HL-60 (cell line): ENCODE data around the gene ANKRD28.

Experiments used
- DNase-seq, 2 experiments: peaks; one replicate each; pipeline ENCODE4 v3.0.0-alpha.2; 2010 to 2020; ENCODE audit warnings: low read depth in 1 of 2, low spot score in 1 of 2
- H3K27ac ChIP-seq: fragments of 250-450 bp; sonication (Bioruptor Pico); replicated peaks from 2 replicates; pipeline ENCODE4 v1.5.1; 2020; ENCODE audit warnings: mild to moderate bottlenecking, moderate library complexity
- H3K27me3 ChIP-seq: fragments of 250-450 bp; sonication (Bioruptor Pico); 2 replicates; pipeline ENCODE4 v1.5.1; 2021; ENCODE audit warnings: mild to moderate bottlenecking, moderate library complexity; ENCODE audit not compliant: insufficient read depth, poor library complexity, severe bottlenecking
- H3K4me3 ChIP-seq: replicated peaks from 2 replicates; pipeline ENCODE4 v1.5.1; 2011; ENCODE audit warnings: mild to moderate bottlenecking, control low read depth, low read length; ENCODE audit not compliant: insufficient read depth
- GABPA ChIP-seq: IDR thresholded peaks from 2 replicates; pipeline ENCODE4 v1.6.1; 2012; ENCODE audit warnings: low read depth
- POLR2AphosphoS5 ChIP-seq: IDR thresholded peaks from 2 replicates; pipeline ENCODE4 v1.6.1; 2012; ENCODE audit warnings: low read depth
- SPI1 ChIP-seq: IDR thresholded peaks from 2 replicates; pipeline ENCODE4 v1.6.1; 2012; ENCODE audit warnings: low read depth, mild to moderate bottlenecking, borderline replicate concordance
- TF ChIP-seq, protein P1 (sequence below): IDR thresholded peaks from one replicate; pipeline ENCODE4 v1.5.1; 2011; ENCODE audit warnings: low read length, control low read depth, inconsistent platforms; ENCODE audit not compliant: insufficient read depth
- TF ChIP-seq, protein P2 (sequence below): IDR thresholded peaks from 2 replicates; pipeline ENCODE4 v1.6.1; 2012; ENCODE audit warnings: low read depth; ENCODE audit not compliant: insufficient replicate concordance

The ANKRD28 gene

DNA sequence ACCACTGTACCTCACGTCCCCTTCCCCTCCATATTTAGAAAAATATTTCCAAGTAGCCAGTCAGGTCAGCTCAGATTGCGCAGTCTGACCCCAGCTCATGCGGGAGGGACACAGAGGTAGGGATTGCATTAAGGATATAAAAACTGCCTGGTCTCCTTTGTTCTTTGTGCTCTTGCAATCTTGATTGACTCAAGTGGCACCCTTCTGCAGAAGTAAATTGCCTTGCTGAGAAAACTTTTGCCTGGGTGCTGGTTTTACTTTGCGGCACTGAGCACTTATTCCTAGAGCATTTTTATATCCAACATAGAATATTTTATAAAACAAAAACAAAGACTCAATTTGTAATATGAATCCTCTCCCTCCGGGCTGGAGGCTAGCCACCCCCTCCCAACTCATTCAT lies 141.4 kb downstream of the ANKRD28 start:
- TF ChIP-seq SPI1 (no peak), GABPA (no peak), POLR2AphosphoS5 (no peak)
- TF ChIP-seq, protein P1, sequence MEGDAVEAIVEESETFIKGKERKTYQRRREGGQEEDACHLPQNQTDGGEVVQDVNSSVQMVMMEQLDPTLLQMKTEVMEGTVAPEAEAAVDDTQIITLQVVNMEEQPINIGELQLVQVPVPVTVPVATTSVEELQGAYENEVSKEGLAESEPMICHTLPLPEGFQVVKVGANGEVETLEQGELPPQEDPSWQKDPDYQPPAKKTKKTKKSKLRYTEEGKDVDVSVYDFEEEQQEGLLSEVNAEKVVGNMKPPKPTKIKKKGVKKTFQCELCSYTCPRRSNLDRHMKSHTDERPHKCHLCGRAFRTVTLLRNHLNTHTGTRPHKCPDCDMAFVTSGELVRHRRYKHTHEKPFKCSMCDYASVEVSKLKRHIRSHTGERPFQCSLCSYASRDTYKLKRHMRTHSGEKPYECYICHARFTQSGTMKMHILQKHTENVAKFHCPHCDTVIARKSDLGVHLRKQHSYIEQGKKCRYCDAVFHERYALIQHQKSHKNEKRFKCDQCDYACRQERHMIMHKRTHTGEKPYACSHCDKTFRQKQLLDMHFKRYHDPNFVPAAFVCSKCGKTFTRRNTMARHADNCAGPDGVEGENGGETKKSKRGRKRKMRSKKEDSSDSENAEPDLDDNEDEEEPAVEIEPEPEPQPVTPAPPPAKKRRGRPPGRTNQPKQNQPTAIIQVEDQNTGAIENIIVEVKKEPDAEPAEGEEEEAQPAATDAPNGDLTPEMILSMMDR, result no peak
- TF ChIP-seq, protein P2, sequence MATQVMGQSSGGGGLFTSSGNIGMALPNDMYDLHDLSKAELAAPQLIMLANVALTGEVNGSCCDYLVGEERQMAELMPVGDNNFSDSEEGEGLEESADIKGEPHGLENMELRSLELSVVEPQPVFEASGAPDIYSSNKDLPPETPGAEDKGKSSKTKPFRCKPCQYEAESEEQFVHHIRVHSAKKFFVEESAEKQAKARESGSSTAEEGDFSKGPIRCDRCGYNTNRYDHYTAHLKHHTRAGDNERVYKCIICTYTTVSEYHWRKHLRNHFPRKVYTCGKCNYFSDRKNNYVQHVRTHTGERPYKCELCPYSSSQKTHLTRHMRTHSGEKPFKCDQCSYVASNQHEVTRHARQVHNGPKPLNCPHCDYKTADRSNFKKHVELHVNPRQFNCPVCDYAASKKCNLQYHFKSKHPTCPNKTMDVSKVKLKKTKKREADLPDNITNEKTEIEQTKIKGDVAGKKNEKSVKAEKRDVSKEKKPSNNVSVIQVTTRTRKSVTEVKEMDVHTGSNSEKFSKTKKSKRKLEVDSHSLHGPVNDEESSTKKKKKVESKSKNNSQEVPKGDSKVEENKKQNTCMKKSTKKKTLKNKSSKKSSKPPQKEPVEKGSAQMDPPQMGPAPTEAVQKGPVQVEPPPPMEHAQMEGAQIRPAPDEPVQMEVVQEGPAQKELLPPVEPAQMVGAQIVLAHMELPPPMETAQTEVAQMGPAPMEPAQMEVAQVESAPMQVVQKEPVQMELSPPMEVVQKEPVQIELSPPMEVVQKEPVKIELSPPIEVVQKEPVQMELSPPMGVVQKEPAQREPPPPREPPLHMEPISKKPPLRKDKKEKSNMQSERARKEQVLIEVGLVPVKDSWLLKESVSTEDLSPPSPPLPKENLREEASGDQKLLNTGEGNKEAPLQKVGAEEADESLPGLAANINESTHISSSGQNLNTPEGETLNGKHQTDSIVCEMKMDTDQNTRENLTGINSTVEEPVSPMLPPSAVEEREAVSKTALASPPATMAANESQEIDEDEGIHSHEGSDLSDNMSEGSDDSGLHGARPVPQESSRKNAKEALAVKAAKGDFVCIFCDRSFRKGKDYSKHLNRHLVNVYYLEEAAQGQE, result no peak
- H3K27me3 ChIP-seq, result no peaks in the 10 kb centered on the region
- H3K27ac ChIP-seq, result no peak overlapping the region
- DNase-seq, result no peak
- H3K4me3 ChIP-seq, result no peak overlapping the region

DNA sequence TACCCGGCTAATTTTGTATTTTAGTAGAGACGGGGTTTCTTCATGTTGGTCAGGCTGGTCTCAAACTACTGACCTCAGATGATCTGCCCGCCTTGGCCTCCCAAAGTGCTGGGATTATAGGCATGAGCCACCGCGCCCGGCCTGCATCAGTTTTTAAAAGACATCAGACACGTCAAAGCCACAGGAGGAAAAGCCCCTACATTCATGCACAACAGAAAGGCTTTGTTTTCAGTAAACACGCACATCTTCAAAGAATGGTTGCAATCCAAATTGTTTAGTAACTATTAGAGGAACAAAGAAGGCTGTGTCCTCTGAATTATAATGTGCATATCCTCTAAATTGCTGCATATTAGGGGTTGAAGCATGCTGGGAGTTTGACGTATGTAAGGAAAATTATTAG lies 142.9 kb downstream of the ANKRD28 start:
- H3K27ac ChIP-seq, result no peak overlapping the region
- no peak overlapping the region for H3K4me3 ChIP-seq

DNA sequence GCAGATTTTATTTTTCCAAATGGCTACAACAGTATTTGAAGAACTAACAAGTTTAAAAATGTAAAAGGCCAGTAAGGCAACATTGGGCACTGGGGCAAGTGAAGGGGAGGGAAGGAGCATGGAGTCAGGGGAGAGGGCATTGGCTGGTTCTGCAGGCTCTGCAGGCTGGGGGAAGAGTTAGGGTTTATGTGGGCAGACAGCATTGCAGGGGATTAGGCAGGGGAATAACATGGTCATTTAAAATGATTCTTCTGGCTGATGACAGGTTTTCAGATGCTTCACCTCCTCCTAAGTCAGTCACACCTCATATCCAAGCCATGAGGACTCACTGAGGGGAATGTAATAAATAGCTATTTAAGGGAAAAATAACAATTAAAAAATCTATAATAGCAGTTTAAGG lies 143.7 kb downstream of the ANKRD28 start:
- TF ChIP-seq GABPA (no peak), POLR2AphosphoS5 (no peak), SPI1 (no peak)
- TF ChIP-seq, protein P1, result no peak
- TF ChIP-seq, protein P2, result no peak
- no peaks in the 10 kb centered on the region for H3K27me3 ChIP-seq
- no peak overlapping the region for H3K4me3 ChIP-seq
- H3K27ac ChIP-seq, result no peak overlapping the region
- no peak for DNase-seq

More for the DNA sequence above, 142.9 kb downstream of the ANKRD28 start:
- TF ChIP-seq POLR2AphosphoS5, result no peak
- TF ChIP-seq, protein P2, result no peak
- DNase-seq, result no peak
- no peaks in the 10 kb centered on the region for H3K27me3 ChIP-seq

DNA sequence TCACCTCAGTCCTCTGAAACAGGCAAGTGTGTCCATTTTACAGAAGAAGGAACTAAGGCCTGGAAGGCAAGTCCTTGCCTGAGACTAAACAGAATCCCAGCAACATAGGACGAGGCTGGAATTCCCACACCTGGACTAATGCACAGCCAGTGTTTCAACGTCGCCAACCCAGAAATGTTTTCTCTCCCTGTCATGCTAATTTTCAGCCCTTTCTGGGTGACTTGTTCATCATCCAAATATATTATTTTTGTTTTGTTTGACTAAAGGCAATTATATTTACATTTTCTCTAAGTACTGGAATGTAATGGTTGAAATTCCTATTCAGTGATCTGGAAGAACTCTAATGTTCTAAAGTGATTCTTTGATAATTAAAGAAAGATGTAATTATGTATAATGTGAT lies 144.5 kb downstream of the ANKRD28 start:
- Histone ChIP-seq H3K4me3 (no peak overlapping the region), H3K27ac (no peak overlapping the region), H3K27me3 (no peaks in the 10 kb centered on the region)
- TF ChIP-seq POLR2AphosphoS5 (no peak), GABPA (no peak), SPI1 (no peak)
- TF ChIP-seq, protein P1, result no peak
- TF ChIP-seq, protein P2, result no peak
- no peak for DNase-seq
